Activated CD8-positive, alpha-beta T cell treated with anti-CD3 and anti-CD28 coated beads, Interleukin-2, amount 10 ng/mL, durations not matched to agents 7 days and 5 days (primary cell): ENCODE measurements around the gene CDC7. TPM values are rescaled to one million over a fixed set of nuclear protein-coding genes. Genes with fewer than 3 reads are reported as not detected.

Source experiments
- ATAC-seq: fragments of 150-1000 bp; cut with Tn5 transposase; one replicate; pipeline ENCODE4 v1.10.0; 2021; ENCODE audit warnings: moderate library complexity
- CTCF ChIA-PET: fragments of 350-600 bp; sonication (Branson Sonifier 250); formaldehyde crosslinking; loops from one replicate; lab custom pipeline; 2021; ENCODE audit warnings: antibody characterized with exemption; lab: Charles Lee
- POLR2A ChIA-PET: fragments of 350-600 bp; sonication (Branson Sonifier 250); formaldehyde crosslinking; loops from one replicate; lab custom pipeline; 2021; ENCODE audit warnings: antibody characterized with exemption; lab: Charles Lee
- DNase-seq: peaks from one replicate; pipeline ENCODE4 v3.0.0-alpha.2; 2020
- H3K27ac Mint-ChIP-seq: one replicate; pipeline ENCODE4 v1.8.0; 2021; ENCODE audit warnings: mild to moderate bottlenecking, mixed read lengths
- H3K27me3 Mint-ChIP-seq: one replicate; pipeline ENCODE4 v1.8.0; 2021; ENCODE audit warnings: low read depth, mixed read lengths
- H3K36me3 Mint-ChIP-seq: one replicate; pipeline ENCODE4 v1.8.0; 2021; ENCODE audit warnings: low read depth, mixed read lengths
- H3K4me1 Mint-ChIP-seq: one replicate; pipeline ENCODE4 v1.8.0; 2021; ENCODE audit warnings: low read depth, mixed read lengths
- H3K4me3 Mint-ChIP-seq: one replicate; pipeline ENCODE4 v1.8.0; 2021; ENCODE audit warnings: mild to moderate bottlenecking, mixed read lengths
- H3K9me3 Mint-ChIP-seq: one replicate; pipeline ENCODE4 v1.8.0; 2022; ENCODE audit warnings: mixed read lengths; ENCODE audit not compliant: insufficient read depth
- total RNA-seq, 2 experiments: library from RNA; stranded (reverse); gene quantifications; one replicate each; pipeline ENCODE4 v1.2.3, GENCODE V29; 2021

The CDC7 gene
- total RNA-seq, 2 experiments from 2014 or later, result 26.5 to 27.7 TPM

DNA sequence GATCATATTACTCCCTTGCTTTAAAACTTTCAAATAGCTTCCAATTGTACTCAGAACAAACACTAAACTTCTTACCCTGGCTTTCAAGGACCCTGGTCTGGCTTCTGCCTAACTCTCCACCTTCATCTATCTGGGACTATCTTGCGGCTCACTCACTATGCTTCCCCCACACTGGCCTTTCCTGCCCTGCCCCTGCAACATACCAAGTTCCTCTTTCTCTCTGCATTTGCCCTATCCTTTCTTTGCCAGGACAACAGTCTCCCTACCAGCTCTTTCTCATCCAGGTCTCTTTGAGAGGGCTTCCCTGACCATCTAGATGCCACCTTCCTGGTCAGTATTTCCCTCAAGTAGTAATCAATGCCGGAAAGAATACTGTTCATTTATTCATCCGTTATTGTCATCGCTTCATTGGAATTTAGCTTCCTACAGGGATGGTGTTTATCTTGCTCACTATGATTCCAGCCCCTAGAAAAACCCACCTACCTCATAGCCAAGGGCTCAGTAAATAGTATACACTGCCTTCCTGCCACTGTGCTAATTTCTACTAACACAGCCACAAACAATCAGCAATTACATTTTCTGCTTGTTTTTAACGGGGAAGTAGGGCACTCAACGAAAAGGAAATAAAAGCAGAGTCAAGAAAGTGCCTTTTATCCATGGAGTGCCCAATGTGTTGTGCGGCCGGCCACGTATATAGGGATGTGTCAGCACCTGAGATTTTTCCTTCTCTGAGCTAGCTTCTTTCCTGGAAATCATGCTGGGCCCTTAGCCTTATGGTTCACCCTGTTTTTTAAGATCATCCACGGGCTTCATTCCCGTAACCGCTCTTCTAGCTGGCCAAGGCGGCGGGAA, 521 bp upstream of the CDC7 start:
- peaks cover 6% of the 10 kb centered on the region for H3K27me3 Mint-ChIP-seq
- CTCF ChIA-PET, result interaction anchor here (1.0 to 3.4 kb wide), 4 partner anchors 12 to 428 kb away, joined by 3 to 9 read pairs (median 3); no protein-coding TSS in a partner anchor
- no peak overlapping the region for H3K27ac Mint-ChIP-seq
- ATAC-seq (peak; percentile 2), DNase-seq (no peak)
- no peaks in the 10 kb centered on the region for H3K9me3 Mint-ChIP-seq
- H3K4me3 Mint-ChIP-seq, result no peak overlapping the region
- H3K36me3 Mint-ChIP-seq, result peaks cover 16% of the 10 kb centered on the region
- POLR2A ChIA-PET, result interaction anchor here (0.7 to 1.6 kb wide), 2 partner anchors 11 to 570 kb away, joined by 4 to 5 read pairs; no protein-coding TSS in a partner anchor
- peaks cover 20% of the 10 kb centered on the region for H3K4me1 Mint-ChIP-seq

DNA sequence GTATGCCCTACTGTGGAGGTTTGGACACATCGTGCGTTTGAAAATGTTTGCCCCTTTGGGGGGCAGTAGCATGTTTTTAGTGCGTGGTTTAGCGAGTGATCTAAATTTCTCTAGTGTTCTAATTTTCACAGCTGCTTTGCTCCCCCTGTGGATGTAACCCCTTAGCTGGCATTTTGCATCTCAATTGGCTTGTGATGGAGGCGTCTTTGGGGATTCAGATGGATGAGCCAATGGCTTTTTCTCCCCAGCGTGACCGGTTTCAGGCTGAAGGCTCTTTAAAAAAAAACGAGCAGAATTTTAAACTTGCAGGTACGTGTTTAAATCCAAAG, 836 bp downstream of the CDC7 start:
- H3K27me3 Mint-ChIP-seq, result no peaks in the 10 kb centered on the region
- ChIA-PET POLR2A (interaction anchor here (0.7 to 1.1 kb wide), 3 partner anchors 17 to 303 kb away, joined by 3 read pairs; no protein-coding TSS in a partner anchor), CTCF (interaction anchor here (0.6 to 2.6 kb wide), 10 partner anchors 11 to 426 kb away, joined by 3 to 17 read pairs (median 4); partner anchors contain the start of gene TGFBR3)
- H3K9me3 Mint-ChIP-seq, result no peaks in the 10 kb centered on the region
- ATAC-seq, result no peak
- H3K27ac Mint-ChIP-seq, result no peak overlapping the region
- H3K36me3 Mint-ChIP-seq, result peaks cover 25% of the 10 kb centered on the region
- DNase-seq, result peak; percentile 52
- H3K4me1 Mint-ChIP-seq, result peaks cover 26% of the 10 kb centered on the region
- no peak overlapping the region for H3K4me3 Mint-ChIP-seq

DNA sequence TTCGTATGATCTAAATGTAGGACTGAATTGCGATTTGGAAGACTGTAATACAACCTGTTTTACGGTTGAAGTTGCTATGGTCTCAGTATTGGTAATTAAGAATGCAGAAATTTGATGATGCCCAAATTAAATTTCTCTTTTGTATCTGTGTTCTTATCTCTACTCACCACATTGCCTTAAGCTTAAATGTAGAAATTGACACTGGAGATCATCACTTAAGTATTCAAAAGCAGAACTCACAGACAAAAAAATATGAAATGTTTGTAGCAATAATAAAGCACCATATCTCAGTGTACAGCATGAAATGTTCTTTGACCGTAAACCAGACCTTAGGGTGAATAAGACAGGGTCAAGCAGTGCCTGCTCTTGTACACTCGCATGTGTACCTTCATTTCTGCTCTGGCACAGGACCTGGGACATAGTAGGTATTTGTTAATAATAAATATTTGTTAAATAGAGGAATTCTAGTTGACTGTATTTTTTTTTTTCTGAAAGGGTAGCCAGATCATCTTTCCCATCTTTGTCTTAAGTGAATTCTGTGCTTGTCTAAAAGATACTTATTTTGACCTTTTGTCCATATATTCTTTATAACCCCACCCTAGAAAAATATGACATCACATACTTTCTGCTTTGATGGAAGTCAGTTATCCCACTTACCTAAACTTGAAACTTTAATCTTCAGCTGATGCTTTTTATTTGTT, 1.5 kb downstream of the CDC7 start:
- POLR2A ChIA-PET, result interaction anchor here (0.7 to 1.1 kb wide), 3 partner anchors 16 to 302 kb away, joined by 3 read pairs; no protein-coding TSS in a partner anchor
- DNase-seq (no peak), ATAC-seq (no peak)
- Mint-ChIP-seq H3K4me1 (peaks cover 26% of the 10 kb centered on the region), H3K9me3 (no peaks in the 10 kb centered on the region), H3K27ac (no peak overlapping the region), H3K36me3 (peaks cover 25% of the 10 kb centered on the region), H3K4me3 (no peak overlapping the region), H3K27me3 (no peaks in the 10 kb centered on the region)
- CTCF ChIA-PET, result interaction anchor here (0.6 to 2.6 kb wide), 14 partner anchors 10 to 495 kb away, joined by 3 to 17 read pairs (median 4); partner anchors contain the start of gene TGFBR3

DNA sequence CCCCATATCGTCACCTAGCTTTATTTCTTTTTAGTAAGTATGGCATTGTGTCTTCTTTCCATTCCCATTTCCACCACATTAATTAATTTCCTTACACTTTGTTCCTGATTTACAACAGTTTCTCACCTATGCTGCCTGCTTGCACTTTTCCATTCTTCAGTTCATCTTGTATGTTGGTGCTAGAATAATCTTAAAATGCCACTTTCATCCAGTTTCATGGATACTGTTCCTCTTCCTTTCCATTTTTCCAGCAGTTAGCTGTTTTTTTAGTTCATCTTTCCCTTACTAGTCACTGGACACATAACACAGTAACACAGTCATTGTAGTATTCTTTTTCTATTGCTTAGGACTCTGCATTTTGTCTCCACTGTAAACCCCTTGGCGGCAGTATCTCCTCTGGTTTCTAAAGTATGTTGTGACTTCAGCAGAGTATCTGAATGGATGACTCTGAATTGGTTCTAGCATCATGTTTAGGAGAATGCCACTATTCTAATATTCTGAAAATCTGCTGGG, 2.1 kb downstream of the CDC7 start:
- H3K4me3 Mint-ChIP-seq, result no peak overlapping the region
- ATAC-seq, result no peak
- DNase-seq, result no peak
- POLR2A ChIA-PET, result no interaction called here
- H3K27me3 Mint-ChIP-seq, result no peaks in the 10 kb centered on the region
- CTCF ChIA-PET, result interaction anchor here (0.6 to 2.6 kb wide), 10 partner anchors 10 to 494 kb away, joined by 3 to 17 read pairs (median 4); partner anchors contain the start of gene TGFBR3
- H3K27ac Mint-ChIP-seq, result no peak overlapping the region
- H3K36me3 Mint-ChIP-seq, result peaks cover 25% of the 10 kb centered on the region
- H3K4me1 Mint-ChIP-seq, result peaks cover 26% of the 10 kb centered on the region
- no peaks in the 10 kb centered on the region for H3K9me3 Mint-ChIP-seq

DNA sequence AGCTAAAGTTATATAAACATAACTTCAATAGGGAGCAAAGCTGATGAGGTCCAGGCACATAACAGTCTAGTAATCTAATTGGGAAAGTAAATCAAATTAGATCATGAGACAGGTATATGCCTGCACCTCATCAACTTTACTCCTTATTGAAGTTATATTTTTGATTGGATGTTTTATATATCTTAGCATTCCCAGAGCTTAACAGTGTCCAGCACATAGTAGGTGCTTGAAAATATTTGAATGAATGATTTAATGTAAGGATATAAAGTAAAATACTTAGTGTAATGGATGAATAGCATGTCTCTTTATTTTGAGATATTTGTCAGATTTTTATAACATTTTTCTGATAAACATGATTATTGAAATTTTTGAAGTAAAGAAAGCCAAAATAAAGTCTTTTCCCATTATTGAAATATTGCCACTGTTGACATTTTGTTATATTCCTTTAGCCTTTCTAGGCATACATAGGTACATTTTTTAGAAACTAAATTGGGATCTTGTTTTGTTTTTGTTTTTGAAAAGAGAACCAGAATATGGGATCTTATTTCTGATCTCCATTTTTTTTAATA, 2.8 kb downstream of the CDC7 start:
- H3K36me3 Mint-ChIP-seq, result peaks cover 25% of the 10 kb centered on the region
- no peak overlapping the region for H3K27ac Mint-ChIP-seq
- CTCF ChIA-PET, result interaction anchor here (1.4 to 2.6 kb wide), 6 partner anchors 9 to 428 kb away, joined by 4 to 17 read pairs (median 7); partner anchors contain the start of gene TGFBR3
- no peak for DNase-seq
- POLR2A ChIA-PET, result no interaction called here
- H3K4me3 Mint-ChIP-seq, result no peak overlapping the region
- no peaks in the 10 kb centered on the region for H3K9me3 Mint-ChIP-seq
- H3K27me3 Mint-ChIP-seq, result no peaks in the 10 kb centered on the region
- peaks cover 26% of the 10 kb centered on the region for H3K4me1 Mint-ChIP-seq
- no peak for ATAC-seq

DNA sequence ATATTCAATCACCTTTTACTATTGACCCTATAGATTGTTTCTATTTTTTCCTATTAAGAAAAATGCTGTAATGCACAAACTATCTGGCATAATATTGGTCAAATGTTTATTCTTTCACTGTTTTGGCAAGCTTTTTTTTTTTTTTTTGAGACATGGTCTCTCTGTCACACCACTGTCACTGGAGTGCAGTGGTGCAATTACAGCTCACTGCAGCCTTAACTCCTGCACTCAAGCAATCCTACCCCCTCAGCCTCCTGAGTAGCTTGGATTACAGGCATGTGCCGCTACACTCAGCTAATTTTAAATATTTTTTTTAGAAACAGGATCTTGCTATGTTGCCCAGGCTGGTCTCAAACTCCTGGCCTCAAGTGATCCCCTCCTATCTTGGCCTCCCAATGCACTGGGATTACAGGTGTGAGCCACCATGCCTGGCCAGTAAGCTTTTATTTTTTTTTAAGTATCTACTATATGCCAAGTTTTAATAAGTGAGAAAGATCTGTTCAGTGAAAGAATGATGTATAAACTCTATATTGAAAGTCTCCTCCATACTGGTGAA, 3.4 kb downstream of the CDC7 start:
- H3K36me3 Mint-ChIP-seq, result peaks cover 32% of the 10 kb centered on the region
- CTCF ChIA-PET, result interaction anchor here (1.4 to 1.8 kb wide), 2 partner anchors 9 to 15 kb away, joined by 4 to 7 read pairs; no protein-coding TSS in a partner anchor
- H3K27ac Mint-ChIP-seq, result no peak overlapping the region
- POLR2A ChIA-PET, result no interaction called here
- H3K9me3 Mint-ChIP-seq, result no peaks in the 10 kb centered on the region
- ATAC-seq (no peak), DNase-seq (no peak)
- no peak overlapping the region for H3K4me3 Mint-ChIP-seq
- no peaks in the 10 kb centered on the region for H3K27me3 Mint-ChIP-seq
- H3K4me1 Mint-ChIP-seq, result peaks cover 28% of the 10 kb centered on the region

DNA sequence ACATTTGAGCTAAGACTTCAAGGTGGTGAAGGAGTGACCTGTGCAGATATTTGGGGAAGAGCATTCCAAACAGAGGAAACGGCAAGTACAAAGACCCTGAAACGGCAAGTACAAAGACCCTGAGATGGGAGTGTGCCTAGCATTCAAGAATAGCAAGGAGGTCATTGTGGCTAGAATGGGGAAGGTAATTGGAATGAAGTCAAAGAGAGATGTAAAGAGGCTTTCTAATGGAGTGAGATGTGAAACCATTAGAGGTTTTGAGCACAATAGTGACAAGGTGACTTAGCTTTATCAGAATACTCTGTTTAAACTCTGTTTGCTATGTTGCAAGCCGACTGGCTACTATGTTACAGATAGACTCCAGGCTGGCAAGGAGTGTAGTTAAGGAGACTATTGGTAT, 4.4 kb downstream of the CDC7 start:
- ChIA-PET CTCF (interaction anchor here (1.1 to 2.0 kb wide), 4 partner anchors 8 to 420 kb away, joined by 3 to 7 read pairs (median 5); no protein-coding TSS in a partner anchor), POLR2A (no interaction called here)
- Mint-ChIP-seq H3K4me3 (no peak overlapping the region), H3K27me3 (no peaks in the 10 kb centered on the region), H3K36me3 (peaks cover 39% of the 10 kb centered on the region), H3K4me1 (peaks cover 28% of the 10 kb centered on the region), H3K9me3 (no peaks in the 10 kb centered on the region), H3K27ac (no peak overlapping the region)
- DNase-seq (no peak), ATAC-seq (no peak)

DNA sequence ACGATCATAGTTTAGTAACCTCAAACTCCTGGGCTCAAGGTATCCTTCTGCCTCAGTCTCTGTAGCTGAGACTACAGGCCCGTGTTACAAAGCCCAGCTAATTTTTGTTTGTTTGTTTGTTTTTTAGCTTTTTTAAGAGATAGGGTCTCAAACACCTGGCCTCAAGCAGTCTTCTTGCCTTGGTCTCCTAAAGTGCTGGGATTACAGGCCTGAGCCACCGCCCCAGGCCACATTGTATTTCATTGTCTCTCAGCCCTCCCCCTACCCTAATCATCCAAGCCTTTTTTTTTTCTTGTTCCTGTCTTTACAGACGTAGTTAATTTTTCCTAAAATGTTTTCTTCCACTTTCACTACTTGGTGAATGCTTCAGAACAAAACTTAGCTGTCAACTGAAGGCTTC, 5.4 kb downstream of the CDC7 start:
- no peak overlapping the region for H3K27ac Mint-ChIP-seq
- ChIA-PET CTCF (interaction anchor here (1.1 to 2.0 kb wide), 3 partner anchors 99 to 419 kb away, joined by 3 to 7 read pairs (median 3); no protein-coding TSS in a partner anchor), POLR2A (no interaction called here)
- peaks cover 28% of the 10 kb centered on the region for H3K4me1 Mint-ChIP-seq
- H3K4me3 Mint-ChIP-seq, result no peak overlapping the region
- H3K9me3 Mint-ChIP-seq, result no peaks in the 10 kb centered on the region
- no peaks in the 10 kb centered on the region for H3K27me3 Mint-ChIP-seq
- no peak for DNase-seq
- peaks cover 46% of the 10 kb centered on the region for H3K36me3 Mint-ChIP-seq
- no peak for ATAC-seq

DNA sequence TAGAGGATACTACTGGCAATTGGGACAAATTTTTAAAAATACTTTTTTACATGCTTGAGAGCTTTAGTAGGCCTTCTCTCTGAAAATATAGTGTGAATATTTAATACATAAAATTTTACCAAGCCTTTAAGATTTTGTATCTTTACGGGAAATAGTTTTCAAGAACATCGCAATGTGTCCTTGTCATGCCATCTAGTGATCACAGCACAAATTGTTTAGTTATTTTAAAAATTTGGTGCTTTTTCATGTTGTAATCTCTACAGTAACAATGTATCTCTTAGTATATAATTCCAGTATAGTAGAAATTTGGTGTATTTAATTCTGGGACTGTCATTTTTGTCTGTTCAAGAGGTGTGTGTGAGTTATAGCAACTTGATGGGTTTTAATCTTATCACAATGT, 6.7 kb downstream of the CDC7 start:
- ATAC-seq (no peak), DNase-seq (no peak)
- Mint-ChIP-seq H3K4me1 (peaks cover 24% of the 10 kb centered on the region), H3K4me3 (no peak overlapping the region), H3K27ac (no peak overlapping the region), H3K9me3 (no peaks in the 10 kb centered on the region), H3K36me3 (peaks cover 49% of the 10 kb centered on the region), H3K27me3 (no peaks in the 10 kb centered on the region)
- POLR2A ChIA-PET, result no interaction called here
- CTCF ChIA-PET, result interaction anchor here (1.2 to 1.9 kb wide), 3 partner anchors 22 to 421 kb away, joined by 3 to 6 read pairs (median 3); no protein-coding TSS in a partner anchor

DNA sequence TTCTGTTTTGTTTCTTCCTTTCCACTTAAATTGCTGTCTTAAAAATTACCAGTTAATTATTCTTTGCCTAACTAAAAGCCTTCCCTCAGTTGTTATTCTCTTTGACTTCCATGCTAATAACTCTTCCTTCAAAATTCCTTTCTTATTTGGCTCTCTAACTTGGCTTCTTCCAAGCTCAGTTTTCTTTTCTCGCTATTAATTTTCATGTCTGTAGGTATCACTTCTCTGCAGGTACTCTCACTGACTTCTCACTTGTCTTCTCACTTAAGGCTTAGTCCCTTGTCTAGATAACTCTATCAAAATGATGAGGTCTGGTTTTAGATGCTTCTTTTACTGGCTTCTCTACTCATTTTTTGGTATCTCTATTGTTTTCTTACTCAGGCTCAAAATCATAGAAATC, 10.1 kb downstream of the CDC7 start:
- ChIA-PET CTCF (no interaction called here), POLR2A (no interaction called here)
- no peak overlapping the region for H3K4me3 Mint-ChIP-seq
- no peaks in the 10 kb centered on the region for H3K27me3 Mint-ChIP-seq
- ATAC-seq, result no peak
- H3K27ac Mint-ChIP-seq, result no peak overlapping the region
- H3K4me1 Mint-ChIP-seq, result peaks cover 2% of the 10 kb centered on the region
- H3K36me3 Mint-ChIP-seq, result peaks cover 47% of the 10 kb centered on the region
- no peak for DNase-seq
- H3K9me3 Mint-ChIP-seq, result no peaks in the 10 kb centered on the region

DNA sequence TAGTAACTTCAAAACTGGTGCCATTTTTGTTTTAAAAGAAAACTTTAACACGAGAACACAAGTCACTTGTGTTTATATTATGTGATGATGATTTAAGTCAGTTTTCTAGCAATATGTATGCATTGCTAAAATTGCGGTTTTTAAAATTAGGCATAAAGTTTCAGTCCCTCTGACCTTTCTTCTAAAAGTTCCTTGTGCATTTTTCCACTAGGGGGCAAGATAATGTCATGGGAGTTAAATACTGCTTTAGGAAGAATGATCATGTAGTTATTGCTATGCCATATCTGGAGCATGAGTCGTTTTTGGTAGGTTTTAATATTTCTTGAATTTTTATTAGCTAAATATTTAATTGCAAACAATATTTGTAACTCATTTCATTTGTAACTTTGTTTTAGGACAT, 10.7 kb downstream of the CDC7 start:
- H3K4me3 Mint-ChIP-seq, result no peak overlapping the region
- no peaks in the 10 kb centered on the region for H3K9me3 Mint-ChIP-seq
- peaks cover 48% of the 10 kb centered on the region for H3K36me3 Mint-ChIP-seq
- ATAC-seq (no peak), DNase-seq (no peak)
- H3K27ac Mint-ChIP-seq, result no peak overlapping the region
- ChIA-PET CTCF (interaction anchor here (1.0 to 4.3 kb wide), 16 partner anchors 9 to 415 kb away, joined by 3 to 59 read pairs (median 9); partner anchors contain the start of genes CDC7 and TGFBR3), POLR2A (no interaction called here)
- H3K4me1 Mint-ChIP-seq, result peaks cover 2% of the 10 kb centered on the region
- no peaks in the 10 kb centered on the region for H3K27me3 Mint-ChIP-seq
